ELF-1 (cell line): ENCODE results near the gene MRPL36.
"Not testable (repeated sequence)": the region's sequence is repeated elsewhere in the genome, so short reads cannot be mapped to it uniquely, and the experiment has no call there.

Experiments used
- DNase-seq: peaks from one replicate; pipeline ENCODE4 v3.0.0-alpha.2; 2016; ENCODE audit warnings: low read depth, low spot score

MRPL36 gene

DNA sequence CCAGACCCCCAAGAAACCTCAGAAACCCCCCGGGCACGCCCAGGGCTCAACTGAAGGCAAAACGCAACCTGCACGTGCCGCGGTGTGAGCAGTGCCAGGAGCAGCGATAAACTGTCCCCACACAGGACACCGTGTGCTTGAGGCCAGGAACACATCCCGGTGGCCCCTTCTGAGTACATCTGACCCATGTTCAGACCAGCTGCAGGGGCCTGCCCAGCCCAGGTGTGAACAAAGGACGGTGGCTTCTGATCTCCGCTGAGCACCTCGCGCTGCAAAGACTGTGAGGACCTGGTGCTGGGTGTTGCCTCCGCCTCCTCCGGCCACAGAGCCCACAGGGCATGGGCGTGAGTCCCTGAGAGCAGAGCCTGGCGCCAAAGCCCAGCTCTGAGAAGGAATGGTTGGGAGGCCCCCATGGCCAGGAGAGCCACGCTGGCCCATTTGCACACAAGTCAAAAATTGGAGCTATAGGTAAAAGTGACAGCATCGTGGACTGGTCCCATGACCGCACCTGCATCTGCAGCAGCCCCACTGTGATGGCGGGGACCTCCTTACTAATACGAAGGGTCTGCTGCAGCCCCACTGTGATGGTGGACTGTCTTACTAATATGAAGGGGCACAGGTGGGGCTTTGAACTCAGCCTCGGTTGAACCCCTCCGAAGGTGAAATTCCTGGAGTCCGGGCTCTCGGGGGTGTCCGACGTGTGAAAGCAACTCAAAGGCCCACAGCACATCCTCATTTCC lies 33.0 kb upstream of the MRPL36 start:
- DNase-seq = peak; percentile 36

DNA sequence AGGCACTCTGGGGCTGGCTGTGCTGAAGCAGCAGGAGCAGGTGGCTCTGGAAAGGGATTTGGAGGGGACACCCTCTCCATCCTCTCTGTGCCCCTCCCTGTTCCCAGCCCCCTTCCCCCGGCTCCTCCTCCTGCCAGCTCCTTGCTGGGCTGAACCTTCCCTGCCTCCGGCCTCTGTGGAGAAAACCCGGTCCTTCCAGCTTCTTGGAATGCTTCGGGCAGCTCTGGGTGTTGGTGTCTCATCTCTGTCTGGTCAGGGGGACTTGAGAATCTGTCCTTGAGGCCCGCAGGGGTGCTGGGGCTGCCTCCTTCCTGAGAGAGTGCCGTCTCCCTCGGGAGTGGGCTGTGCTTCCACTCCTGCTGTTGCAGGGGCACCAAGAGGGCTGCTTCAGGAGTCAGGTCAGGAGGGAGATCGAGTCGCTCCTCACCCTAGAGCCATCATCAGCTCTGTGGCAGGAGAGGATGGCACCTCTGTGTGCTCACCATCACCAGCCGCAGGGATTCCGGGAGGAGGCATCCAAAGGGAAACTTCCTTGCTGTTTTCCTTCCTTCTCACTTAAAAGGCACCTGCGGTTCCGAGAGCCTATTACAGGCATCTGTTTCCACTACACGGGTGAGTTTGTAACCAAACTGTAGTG lies 32.2 kb upstream of the MRPL36 start:
- DNase-seq = peak; percentile 87

DNA sequence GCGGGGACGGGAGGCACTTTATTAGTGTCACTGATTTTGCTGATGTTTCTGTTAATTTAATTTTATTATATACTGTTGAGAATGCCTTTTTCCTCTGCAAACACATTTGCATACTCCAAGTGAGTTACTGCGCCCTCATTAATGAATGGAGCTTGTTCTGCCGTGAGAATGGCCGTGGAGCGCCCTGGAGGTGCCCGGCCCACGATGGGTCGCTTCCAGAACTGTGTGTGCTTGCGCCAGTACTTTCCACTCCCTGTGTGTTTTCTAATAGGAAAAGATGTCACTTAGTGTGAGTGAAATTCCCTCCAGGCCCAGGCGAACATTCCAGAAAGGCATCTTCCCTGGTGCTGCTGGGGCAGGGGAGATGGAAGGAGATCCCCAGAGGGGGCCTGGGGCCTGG lies 31.6 kb upstream of the MRPL36 start:
- DNase-seq = no peak

DNA sequence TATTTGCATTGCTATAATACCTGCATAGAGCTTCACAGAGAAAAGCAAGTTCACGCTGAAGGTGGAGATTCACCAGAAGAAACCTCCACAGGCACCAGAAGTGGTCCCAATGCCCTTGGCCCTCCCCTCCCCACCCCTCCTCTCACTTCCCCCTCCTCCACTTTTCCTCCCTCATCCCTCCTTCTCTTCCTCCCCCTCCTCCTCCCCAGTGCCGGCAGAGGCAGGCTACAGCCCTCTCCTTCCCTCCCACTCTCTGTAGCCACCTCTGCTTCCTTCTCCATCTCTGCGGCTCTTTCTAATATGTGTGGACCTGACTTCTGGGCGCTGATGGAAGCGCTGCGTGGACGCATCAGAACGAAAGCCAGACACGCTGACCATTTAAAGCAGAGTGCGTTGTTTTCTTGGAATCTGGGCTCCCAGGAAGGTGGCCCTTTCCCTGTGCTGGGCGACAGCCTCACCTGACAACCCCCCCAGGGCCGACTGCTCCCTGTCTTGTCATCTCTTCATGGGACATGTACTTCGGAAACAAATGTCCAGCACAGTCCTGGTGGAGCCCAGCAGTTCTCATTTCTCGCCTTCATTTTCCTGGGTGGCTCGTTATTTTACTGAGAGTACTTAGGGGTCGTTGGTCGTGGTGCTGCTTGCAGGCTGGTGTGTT lies 31.1 kb upstream of the MRPL36 start:
- DNase-seq = no peak

DNA sequence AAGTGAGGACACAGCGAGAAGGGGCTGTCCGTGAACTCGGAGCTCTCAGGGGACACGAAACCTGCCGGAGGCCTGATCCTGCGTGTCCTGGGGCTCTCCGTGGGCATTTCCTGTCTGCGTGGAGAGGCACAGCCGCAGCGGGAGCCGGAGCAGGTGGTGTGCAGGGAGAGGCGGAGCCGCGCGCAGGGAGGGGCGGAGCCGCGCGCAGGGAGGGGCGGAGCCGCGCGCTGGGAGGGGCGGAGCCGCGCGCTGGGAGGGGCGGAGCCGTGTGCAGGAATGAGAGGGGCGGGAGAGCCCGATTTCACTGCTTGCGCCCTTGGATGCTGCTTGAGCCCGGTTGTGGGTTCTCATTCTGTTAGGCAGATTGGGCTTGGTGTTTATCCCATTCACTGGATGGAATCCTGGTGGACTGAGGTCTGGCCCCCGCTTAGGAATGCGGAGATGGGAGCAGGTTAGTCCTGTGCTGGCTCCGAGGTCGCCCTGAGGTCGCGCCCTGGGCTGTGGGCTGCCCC lies 28.3 kb upstream of the MRPL36 start:
- peak; percentile 87 for DNase-seq

GRCh38 chr5:1827025-1827885 lies 27.6 kb upstream of the MRPL36 start:
- DNase-seq = no peak

DNA sequence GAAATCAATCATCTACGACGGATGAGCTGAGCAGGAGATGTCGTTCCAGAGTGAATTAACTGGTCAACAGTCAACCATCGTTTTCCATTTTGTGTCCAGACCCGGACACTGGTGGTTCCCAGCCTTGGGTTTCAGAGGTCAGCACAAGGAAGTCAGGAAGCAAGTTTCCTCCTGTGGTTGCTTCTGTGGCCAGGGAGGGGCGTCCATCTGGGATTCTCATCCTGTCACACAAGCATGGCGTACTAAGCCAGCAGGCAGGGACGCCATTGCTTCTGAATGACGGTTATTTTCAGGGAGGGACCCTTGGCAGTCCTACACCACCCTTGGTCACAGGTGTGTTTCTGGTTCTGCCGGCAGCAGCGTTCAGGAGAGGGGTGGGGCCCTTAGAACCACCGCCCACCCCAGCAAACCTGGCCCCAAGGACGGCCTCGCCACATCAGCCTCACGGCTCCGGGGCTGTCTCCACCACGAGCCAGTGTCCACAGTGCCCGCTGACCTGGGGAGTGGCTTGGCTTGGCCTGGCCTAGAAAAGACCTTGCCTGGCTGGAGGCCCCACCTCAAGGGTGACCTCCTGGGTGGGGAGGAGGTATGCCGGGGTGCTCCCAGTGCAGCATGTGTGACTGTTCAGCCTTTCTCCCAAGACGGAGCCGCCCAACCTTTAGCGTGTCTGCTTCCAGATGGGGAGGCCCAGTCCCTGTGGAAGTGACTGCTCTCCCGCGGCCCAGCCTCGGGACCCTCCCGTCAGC lies 26.8 kb upstream of the MRPL36 start:
- no peak for DNase-seq

GRCh38 chr5:1824903-1825841 lies 25.5 kb upstream of the MRPL36 start:
- DNase-seq = no peak

GRCh38 chr5:1824109-1824821 lies 24.6 kb upstream of the MRPL36 start:
- no peak for DNase-seq

DNA sequence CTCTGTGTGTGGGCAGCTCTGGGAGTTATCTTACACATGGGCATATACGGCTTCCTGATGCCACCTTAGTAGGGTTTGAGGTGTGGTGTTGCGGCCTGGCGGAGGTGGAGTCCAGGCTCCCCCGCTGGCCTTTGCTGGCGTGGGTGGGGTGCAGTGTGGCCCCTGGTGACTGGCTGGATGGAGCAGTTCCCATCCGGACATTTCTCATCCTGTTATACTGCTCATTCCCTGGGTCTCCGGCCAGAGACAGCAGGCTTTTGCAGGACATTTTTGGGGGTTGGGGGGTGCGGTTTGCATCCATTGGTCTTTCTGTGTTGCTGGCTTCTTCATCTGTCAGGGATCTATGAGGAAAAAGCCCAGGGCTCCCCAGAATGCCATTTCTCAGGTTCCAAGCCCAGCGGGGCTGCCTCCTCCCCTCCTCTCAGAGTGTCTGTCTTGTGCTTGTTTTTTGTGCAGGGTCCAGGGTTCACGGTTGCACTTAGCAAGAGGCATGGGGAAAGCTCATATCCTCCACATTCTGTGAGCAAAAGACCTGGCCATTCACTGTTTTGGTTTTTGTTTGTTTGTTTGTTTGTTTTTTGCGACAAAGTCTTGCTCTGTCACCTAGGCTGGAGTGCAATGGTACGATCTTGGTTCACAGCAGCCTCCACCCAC lies 23.9 kb upstream of the MRPL36 start:
- no peak for DNase-seq

- DNase-seq = no peak
Observed at GRCh38 chr5:1821862-1822261, 22.2 kb upstream of the MRPL36 start.

- no peak for DNase-seq
Observed at GRCh38 chr5:1820926-1821325, 21.3 kb upstream of the MRPL36 start.

GRCh38 chr5:1820381-1820780 lies 20.7 kb upstream of the MRPL36 start:
- DNase-seq = no peak

GRCh38 chr5:1819458-1819857 lies 19.8 kb upstream of the MRPL36 start:
- no peak for DNase-seq

GRCh38 chr5:1818784-1819183 lies 19.1 kb upstream of the MRPL36 start:
- peak; percentile 37 for DNase-seq

DNA sequence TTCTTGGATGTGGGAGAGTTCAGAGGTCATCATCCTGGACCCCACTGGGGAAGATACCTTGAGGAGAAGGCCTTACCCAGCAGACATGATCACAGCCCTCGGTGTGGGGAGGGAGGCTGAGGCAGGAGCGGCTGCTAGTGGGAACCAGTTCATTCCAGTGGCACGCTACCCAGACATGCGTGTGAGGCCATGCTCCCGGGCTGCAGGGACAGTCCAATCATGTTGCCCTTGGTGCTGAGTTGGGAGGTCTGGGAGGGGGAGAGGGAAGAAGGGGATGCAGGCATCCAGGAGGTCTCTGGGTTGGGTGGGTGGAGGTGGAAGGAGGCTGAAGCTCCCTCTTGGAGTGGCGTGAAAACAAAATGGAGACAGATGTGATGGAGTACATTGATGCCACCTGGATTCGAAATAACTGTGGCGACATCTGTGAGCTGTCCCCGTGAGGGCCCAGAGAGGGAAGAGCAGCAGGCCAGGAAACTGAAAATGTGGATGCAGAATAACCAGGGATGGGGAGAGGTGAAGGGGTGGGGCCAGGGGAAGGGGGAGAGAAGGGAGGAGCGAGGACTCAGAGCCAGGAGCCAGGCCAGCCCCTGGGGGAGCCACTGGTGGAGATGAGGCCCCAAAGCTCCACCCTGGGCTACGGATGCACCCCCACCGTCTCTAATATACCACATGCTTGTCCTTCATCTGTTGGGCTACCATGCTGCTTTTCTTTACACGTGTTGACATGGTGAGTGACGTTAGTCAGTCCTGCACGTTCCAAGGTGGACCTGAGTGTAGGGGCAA lies 17.8 kb upstream of the MRPL36 start:
- DNase-seq = no peak

DNA sequence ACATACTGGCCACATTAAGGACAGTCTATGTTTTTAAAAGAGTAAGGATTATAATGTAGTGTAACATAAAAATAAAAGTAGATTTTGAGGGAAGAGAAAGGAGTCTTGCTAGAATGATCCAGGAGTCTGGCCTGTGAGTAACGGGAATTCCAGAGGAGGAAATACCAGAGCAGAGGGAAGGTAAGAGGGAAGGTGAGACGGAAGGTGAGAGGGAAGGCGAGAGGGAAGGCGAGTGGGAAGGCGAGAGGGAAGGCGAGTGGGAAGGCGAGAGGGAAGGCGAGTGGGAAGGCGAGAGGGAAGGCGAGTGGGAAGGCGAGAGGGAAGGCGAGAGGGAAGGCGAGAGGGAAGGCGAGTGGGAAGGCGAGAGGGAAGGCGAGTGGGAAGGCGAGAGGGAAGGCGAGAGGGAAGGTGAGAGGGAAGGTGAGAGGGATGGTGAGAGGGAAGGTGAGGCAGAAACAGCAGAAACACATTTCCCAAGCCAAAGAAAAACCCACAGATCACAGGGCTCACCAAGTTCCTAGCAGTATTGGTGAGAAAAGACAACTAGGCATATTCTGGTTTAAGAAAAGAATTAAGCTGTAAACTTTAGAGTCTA lies 17.0 kb upstream of the MRPL36 start:
- not testable (repeated sequence) for DNase-seq

DNA sequence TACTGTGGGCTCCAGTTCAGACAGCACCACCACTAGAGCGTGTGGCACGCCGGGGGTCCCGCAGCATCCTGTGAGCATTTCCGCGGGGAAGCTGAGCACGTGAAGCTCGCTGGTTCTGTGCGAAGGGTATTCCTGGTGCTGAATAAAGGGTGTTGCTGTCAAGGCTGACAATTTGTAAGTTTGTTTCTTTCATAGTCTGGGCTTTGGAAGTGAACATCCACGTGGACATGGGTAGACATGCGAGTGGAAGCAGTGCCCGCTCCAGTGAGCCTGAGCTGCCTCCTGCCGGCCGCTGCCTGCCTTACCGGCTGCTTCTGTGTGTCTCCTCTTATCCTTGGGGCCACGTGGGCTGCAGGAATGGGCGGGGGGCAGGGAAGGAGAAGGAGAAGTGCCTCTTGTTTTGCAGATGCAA lies 16.2 kb upstream of the MRPL36 start:
- DNase-seq = no peak
